WERI-Rb-1 (cell line): ENCODE measurements around the gene RUFY4.

Experiments
- DNase-seq: peaks from one replicate; pipeline ENCODE4 v3.0.0-alpha.2; 2020
- H3K27ac ChIP-seq: fragments of 250-450 bp; sonication (Bioruptor Pico); 2 replicates; pipeline ENCODE4 v1.5.1; 2020; ENCODE audit warnings: mild to moderate bottlenecking, moderate library complexity
- H3K27me3 ChIP-seq: fragments of 250-450 bp; sonication (Bioruptor Pico); 2 replicates; pipeline ENCODE4 v1.5.1; 2021; ENCODE audit warnings: mild to moderate bottlenecking, low read depth, moderate library complexity; ENCODE audit not compliant: insufficient read depth, severe bottlenecking
- H3K36me3 ChIP-seq: fragments of 250-450 bp; sonication (Bioruptor Pico); 2 replicates; pipeline ENCODE4 v1.5.1; 2020; ENCODE audit warnings: mild to moderate bottlenecking, moderate library complexity
- H3K4me3 ChIP-seq: 2 replicates; pipeline ENCODE4 v1.5.1; 2011; ENCODE audit warnings: low read depth, mild to moderate bottlenecking, control low read depth, low read length
- H3K9me3 ChIP-seq: fragments of 250-450 bp; sonication (Bioruptor Pico); 2 replicates; pipeline ENCODE4 v1.5.1; 2021; ENCODE audit warnings: mild to moderate bottlenecking, moderate library complexity; ENCODE audit not compliant: severe bottlenecking
- TF ChIP-seq, protein P1 (sequence below): IDR thresholded peaks from 2 replicates; pipeline ENCODE4 v1.5.1; 2011; ENCODE audit warnings: low read depth, mild to moderate bottlenecking, control low read depth, inconsistent platforms, low read length

The RUFY4 gene

DNA sequence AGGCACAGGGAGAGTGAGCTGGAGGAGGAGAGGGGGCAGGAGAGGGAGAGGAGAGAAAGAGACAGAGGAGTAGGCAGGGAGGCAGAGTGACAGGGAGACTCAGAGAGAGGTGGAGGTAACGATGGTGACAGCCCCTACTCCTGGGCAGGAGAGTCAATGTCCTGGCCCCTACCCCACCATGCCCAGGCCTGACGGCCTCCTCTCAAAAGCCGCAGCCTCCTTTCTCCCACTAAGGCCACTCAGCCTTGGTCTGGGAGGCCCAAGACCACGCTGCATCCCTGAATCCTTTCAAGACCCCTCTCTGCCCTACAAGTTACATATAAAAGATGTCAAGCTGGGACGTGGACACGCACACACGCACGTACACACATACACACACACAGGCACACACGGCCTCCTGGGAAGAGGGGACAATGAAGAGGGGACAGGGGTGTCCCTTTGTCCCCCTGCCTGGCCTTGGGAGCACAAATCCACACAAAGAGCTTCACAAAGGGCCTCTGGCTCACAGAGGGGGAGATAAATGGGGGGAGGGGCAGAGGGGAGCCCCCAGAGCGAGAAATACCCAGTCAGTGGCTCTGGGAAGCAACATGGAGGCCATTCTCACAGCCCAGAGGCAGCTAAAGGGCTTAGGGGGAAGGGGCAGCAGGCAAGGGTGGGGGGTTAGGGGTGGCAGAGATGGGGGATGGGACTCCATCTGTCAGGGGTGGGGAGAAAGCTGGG is 46.8 kb upstream of the RUFY4 start:
- H3K27me3 ChIP-seq, result no peaks in the 10 kb centered on the region
- no peaks in the 10 kb centered on the region for H3K36me3 ChIP-seq
- H3K4me3 ChIP-seq, result no peak overlapping the region
- no peaks in the 10 kb centered on the region for H3K9me3 ChIP-seq
- peak overlapping the region; percentile 83 for H3K27ac ChIP-seq
- peak; percentile 46 for DNase-seq
- TF ChIP-seq, protein P1, sequence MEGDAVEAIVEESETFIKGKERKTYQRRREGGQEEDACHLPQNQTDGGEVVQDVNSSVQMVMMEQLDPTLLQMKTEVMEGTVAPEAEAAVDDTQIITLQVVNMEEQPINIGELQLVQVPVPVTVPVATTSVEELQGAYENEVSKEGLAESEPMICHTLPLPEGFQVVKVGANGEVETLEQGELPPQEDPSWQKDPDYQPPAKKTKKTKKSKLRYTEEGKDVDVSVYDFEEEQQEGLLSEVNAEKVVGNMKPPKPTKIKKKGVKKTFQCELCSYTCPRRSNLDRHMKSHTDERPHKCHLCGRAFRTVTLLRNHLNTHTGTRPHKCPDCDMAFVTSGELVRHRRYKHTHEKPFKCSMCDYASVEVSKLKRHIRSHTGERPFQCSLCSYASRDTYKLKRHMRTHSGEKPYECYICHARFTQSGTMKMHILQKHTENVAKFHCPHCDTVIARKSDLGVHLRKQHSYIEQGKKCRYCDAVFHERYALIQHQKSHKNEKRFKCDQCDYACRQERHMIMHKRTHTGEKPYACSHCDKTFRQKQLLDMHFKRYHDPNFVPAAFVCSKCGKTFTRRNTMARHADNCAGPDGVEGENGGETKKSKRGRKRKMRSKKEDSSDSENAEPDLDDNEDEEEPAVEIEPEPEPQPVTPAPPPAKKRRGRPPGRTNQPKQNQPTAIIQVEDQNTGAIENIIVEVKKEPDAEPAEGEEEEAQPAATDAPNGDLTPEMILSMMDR, result no peak

DNA sequence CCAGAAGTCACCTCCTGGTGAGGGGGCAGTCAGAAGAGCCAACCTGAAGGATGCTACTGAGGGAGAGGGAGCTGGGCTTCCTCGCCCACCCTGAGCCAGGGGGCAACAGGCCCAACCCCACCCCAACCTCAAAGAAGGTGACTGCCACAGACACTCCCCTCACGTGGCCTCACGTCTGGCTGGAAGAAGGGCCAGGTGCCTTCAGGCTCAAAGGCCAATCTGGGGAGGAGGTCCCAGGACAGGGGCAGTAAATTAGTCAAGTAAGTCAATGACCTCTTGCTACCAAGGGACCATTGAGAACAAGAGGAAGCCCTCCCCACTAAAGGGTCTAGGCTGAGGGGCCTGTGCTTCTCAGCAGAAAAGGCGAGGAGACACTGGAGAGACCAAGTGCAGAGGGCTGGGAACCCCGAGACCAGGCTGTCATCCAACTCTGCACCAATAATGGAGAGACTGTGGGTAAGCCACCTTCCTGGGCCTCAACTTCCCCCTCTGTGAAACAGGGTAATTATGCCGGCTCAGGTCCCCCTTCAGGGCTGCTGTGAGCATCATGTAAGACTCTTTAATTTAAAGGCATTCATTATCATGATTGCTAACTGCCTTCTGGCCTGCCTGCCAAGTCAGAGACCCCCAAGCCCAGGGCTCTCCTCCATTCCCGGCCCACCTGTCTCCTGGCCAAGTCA is 46.1 kb upstream of the RUFY4 start:
- no peak for DNase-seq
- TF ChIP-seq, protein P1, result no peak
- H3K27ac ChIP-seq, result peak overlapping the region; percentile 68
- H3K4me3 ChIP-seq, result no peak overlapping the region
- H3K27me3 ChIP-seq, result no peaks in the 10 kb centered on the region
- no peaks in the 10 kb centered on the region for H3K36me3 ChIP-seq
- no peaks in the 10 kb centered on the region for H3K9me3 ChIP-seq

DNA sequence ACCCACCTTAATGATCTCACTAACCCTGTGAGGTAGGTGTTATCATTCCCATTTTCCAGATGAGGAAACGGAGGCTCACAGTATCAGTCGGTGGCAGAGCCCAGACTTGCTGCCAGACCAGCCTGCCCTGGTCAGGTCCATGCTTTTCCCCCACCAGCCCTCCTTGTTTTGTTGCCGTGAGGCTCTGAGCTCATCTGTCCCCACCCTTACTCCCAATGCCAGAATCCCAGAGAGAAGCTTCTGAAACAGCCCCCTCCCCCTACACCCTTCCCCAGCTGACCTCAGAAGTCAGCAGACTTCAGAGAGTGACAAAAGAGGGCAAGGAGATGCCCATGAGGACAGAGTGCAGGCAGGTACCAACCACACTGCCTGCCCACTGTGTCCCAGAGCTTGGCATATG is 45.4 kb upstream of the RUFY4 start:
- TF ChIP-seq, protein P1, result no peak
- no peaks in the 10 kb centered on the region for H3K27me3 ChIP-seq
- no peak overlapping the region for H3K4me3 ChIP-seq
- H3K9me3 ChIP-seq, result no peaks in the 10 kb centered on the region
- no peak for DNase-seq
- H3K36me3 ChIP-seq, result no peaks in the 10 kb centered on the region
- H3K27ac ChIP-seq, result no peak overlapping the region; the same call in 1 of the 2 replicates

DNA sequence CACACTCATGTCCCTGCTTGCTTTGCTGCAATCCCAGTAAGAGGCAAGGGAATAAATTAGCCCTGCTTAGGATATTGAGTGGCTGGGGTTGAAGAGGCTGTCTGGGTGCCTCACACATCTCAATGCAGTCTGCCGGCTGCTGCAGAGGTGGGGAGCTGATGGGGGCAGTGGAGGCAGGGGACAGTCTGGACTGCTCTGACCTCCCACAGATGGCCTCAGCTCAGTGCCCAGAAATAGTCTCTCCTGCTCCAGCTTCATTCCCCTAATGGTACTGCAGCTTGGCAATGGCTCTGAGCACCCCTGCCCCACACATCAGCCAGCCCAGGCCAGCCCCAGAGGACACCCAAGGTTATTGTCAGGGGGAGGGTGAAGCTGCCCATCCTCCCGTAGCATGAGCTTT is 44.7 kb upstream of the RUFY4 start:
- Histone ChIP-seq H3K4me3 (no peak overlapping the region), H3K36me3 (no peaks in the 10 kb centered on the region), H3K9me3 (no peaks in the 10 kb centered on the region), H3K27ac (peak overlapping the region; percentile 41), H3K27me3 (no peaks in the 10 kb centered on the region)
- TF ChIP-seq, protein P1, result no peak
- DNase-seq, result peak; percentile 46

DNA sequence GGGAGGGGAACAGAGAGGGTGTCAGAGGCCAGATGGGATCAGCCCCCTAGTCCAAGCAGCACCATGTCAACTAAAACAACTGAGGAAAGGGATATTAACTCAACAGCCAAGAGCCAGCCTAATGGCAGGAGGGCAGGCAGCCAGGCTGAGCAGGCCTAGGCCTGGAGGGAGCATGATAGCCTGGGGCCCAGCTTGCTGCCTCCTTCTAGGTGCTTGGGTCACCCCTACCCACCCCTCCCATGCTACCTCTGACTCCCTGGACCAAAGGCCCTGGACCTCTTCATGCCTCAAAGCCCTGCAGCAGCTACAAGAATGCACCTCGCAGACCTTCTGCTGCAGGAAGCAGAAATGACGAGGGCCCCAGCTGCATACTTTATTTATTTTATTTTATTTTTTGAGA is 44.2 kb upstream of the RUFY4 start:
- DNase-seq, result no peak
- no peaks in the 10 kb centered on the region for H3K9me3 ChIP-seq
- no peak overlapping the region for H3K4me3 ChIP-seq
- H3K27ac ChIP-seq, result peak overlapping the region; percentile 41
- TF ChIP-seq, protein P1, result no peak
- H3K36me3 ChIP-seq, result no peaks in the 10 kb centered on the region
- no peaks in the 10 kb centered on the region for H3K27me3 ChIP-seq

DNA sequence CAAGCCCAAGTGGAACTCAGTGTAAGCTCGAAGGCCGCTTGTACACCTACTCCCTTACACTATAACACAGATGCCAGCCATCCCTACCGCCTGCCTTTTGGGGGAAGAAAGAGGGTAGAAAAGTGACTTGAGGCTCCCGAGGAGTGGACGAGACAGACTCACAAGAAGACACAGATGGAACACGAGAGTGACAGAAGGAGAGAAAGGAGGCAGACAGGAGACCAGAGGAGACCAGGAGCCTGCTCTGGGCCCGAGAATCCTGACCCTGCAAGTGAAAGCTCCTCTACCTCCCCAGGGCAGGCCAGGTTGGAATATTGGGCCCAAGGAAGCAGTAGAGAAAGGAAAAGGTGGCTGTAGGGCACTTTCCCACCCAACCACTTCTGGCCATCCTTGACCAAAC is 42.8 kb upstream of the RUFY4 start:
- TF ChIP-seq, protein P1, result no peak
- no peaks in the 10 kb centered on the region for H3K9me3 ChIP-seq
- no peak for DNase-seq
- no peak overlapping the region for H3K4me3 ChIP-seq
- H3K27me3 ChIP-seq, result no peaks in the 10 kb centered on the region
- no peak overlapping the region for H3K27ac ChIP-seq
- H3K36me3 ChIP-seq, result no peaks in the 10 kb centered on the region
